PC-9 (cell line): ENCODE results near the gene TTC28. TPM values are rescaled to one million over a fixed set of nuclear protein-coding genes. Genes with fewer than 3 reads are reported as not detected.

Experiments used
- BruUV-seq: library from RNA; stranded (reverse); fragments of 400-500 nt; replicated peaks from 2 replicates; lab custom pipeline; 2021; lab: Mats Ljungman, UMichigan
- CTCF ChIA-PET: fragments of 300-600 bp; sonication (Branson Sonifier 250); formaldehyde crosslinking; loops from one replicate; lab custom pipeline; 2022; ENCODE audit warnings: antibody characterized with exemption; lab: Charles Lee
- POLR2A ChIA-PET: fragments of 300-600 bp; sonication (Branson Sonifier 250); formaldehyde crosslinking; loops from one replicate; lab custom pipeline; 2022; ENCODE audit warnings: antibody characterized with exemption; ENCODE audit not compliant: unreplicated experiment; lab: Charles Lee
- DNase-seq, 2 experiments: peaks; one replicate each; pipeline versions ENCODE4 v3.0.0 to v3.0.0-alpha.2; 2015 to 2022; ENCODE audit warnings: mixed read lengths in 1 of 2
- H2AFZ ChIP-seq: fragments of 200-600 bp; sonication (generic); 2 replicates; pipeline ENCODE4 v1.8.1; 2017; ENCODE audit warnings: antibody characterized with exemption
- H3F3A ChIP-seq: fragments of 200-600 bp; sonication (generic); 2 replicates; pipeline ENCODE4 v1.8.1; 2017; ENCODE audit warnings: antibody characterized with exemption, mild to moderate bottlenecking, low read depth; ENCODE audit not compliant: insufficient read depth
- H3K27ac ChIP-seq: fragments of 200-600 bp; sonication (generic); 2 replicates; pipeline ENCODE4 v1.6.1; 2016; ENCODE audit warnings: mixed run types
- H3K27me3 ChIP-seq: fragments of 200-600 bp; sonication (generic); 2 replicates; pipeline ENCODE4 v1.6.1; 2016; ENCODE audit warnings: low read depth, mixed run types; ENCODE audit not compliant: insufficient read depth
- H3K36me3 ChIP-seq: fragments of 200-600 bp; sonication (generic); 2 replicates; pipeline ENCODE4 v1.6.1; 2016; ENCODE audit warnings: low read depth, mixed run types
- H3K4me1 ChIP-seq: fragments of 200-600 bp; sonication (generic); replicated peaks from 2 replicates; pipeline ENCODE4 v1.6.1; 2016; ENCODE audit warnings: mixed run types; ENCODE audit not compliant: insufficient read depth
- H3K4me2 ChIP-seq: fragments of 200-600 bp; sonication (generic); 2 replicates; pipeline ENCODE4 v1.6.1; 2017; ENCODE audit warnings: mixed run types
- H3K4me3 ChIP-seq: fragments of 200-600 bp; sonication (generic); 2 replicates; pipeline ENCODE4 v1.6.1; 2016; ENCODE audit warnings: mixed run types
- H3K79me2 ChIP-seq: fragments of 200-600 bp; sonication (generic); 2 replicates; pipeline ENCODE4 v1.6.1; 2017; ENCODE audit warnings: low read depth, mixed run types
- H3K9me2 ChIP-seq: fragments of 200-600 bp; sonication (generic); 2 replicates; pipeline ENCODE4 v1.8.1; 2017; ENCODE audit warnings: mild to moderate bottlenecking; ENCODE audit not compliant: insufficient read depth
- H3K9me3 ChIP-seq: fragments of 200-600 bp; sonication (generic); 2 replicates; pipeline ENCODE4 v1.8.1; 2016; ENCODE audit warnings: low read depth; ENCODE audit not compliant: insufficient read depth
- H4K20me1 ChIP-seq: fragments of 200-600 bp; sonication (generic); 2 replicates; pipeline ENCODE4 v1.8.1; 2017; ENCODE audit not compliant: insufficient read depth
- CTCF ChIP-seq: fragments of 200-600 bp; sonication (generic); conservative IDR thresholded peaks from 2 replicates; pipeline ENCODE4 v1.6.1; 2017; ENCODE audit warnings: mixed run types, antibody characterized with exemption, mild to moderate bottlenecking, moderate library complexity
- EZH2 ChIP-seq: fragments of 200-600 bp; sonication (generic); IDR thresholded peaks from 2 replicates; pipeline ENCODE4 v1.8.0; 2017; ENCODE audit warnings: antibody characterized with exemption, low read depth
- intact Hi-C: fragments of 100-400 bp; cut with micrococcal nuclease; formaldehyde crosslinking; loops from one replicate; pipeline ENCODE4 v1.10.0; 2022; ENCODE audit not compliant: unreplicated experiment
- total RNA-seq: library from RNA; stranded (reverse); gene quantifications from 2 replicates; pipeline ENCODE4 v1.2.3, GENCODE V29; 2021

Gene TTC28
- total RNA-seq, 1 experiment from 2014 or later = 6.7 TPM

GRCh38 chr22:28411125-28411524 is 268.5 kb downstream of the TTC28 start:
- no peak overlapping the region for H2AFZ ChIP-seq
- POLR2A ChIA-PET = no interaction called here
- H3F3A ChIP-seq = no peaks in the 10 kb centered on the region
- DNase-seq = no peak
- BruUV-seq = no TSS peak
- TF ChIP-seq EZH2 (no peak), CTCF (no peak)
- H4K20me1 ChIP-seq = no peaks in the 10 kb centered on the region
- no peaks in the 10 kb centered on the region for H3K9me2 ChIP-seq
- H3K36me3 ChIP-seq = no peaks in the 10 kb centered on the region
- no peaks in the 10 kb centered on the region for H3K27me3 ChIP-seq
- H3K4me2 ChIP-seq = no peak overlapping the region
- intact Hi-C loops = no loop called here
- H3K79me2 ChIP-seq = no peaks in the 10 kb centered on the region
- H3K4me3 ChIP-seq = no peak overlapping the region
- no peak overlapping the region for H3K27ac ChIP-seq
- CTCF ChIA-PET = no interaction called here
- H3K4me1 ChIP-seq = no peaks in the 10 kb centered on the region
- no peaks in the 10 kb centered on the region for H3K9me3 ChIP-seq

DNA sequence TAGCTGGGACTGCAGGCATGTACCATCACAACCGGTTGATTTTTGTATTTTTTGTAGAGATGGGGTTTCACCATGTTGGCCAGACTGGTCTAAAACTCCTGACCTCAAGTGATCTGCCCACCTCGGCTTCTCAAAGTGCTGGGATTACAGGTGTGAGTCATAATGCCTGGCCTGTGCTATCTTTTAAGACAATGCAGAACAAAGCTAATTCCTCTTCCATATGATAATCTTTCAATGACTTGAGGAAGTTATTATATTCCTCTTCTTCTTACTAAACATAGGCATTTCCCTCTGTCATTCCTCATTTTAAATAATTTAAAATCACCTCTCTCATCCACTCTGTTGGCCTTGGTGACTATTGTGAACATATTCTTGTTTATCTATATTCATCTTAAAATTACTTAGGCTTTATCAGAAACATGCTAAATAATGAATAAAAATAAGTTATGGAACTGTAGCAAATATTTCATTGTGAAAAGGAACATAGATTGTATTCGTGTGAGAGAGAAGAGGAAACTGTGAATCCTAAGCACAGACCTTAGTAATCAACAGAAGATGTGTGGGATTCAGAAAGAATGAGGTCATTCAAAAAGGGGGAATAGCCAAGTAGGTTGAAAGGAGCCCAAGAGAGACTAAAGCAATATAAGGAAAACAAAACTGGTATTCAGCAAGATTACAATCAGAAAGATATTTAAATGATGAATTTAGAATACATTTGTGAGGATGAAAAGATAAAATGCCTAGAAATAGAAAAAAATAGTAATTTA is 269.4 kb downstream of the TTC28 start:
- no peak overlapping the region for H3K27ac ChIP-seq
- no peak for DNase-seq
- no peaks in the 10 kb centered on the region for H3K9me2 ChIP-seq
- POLR2A ChIA-PET = no interaction called here
- H3K4me3 ChIP-seq = no peak overlapping the region
- TF ChIP-seq CTCF = no peak
- TF ChIP-seq EZH2 = no peak
- H3K36me3 ChIP-seq = no peaks in the 10 kb centered on the region
- intact Hi-C loops = no loop called here
- no peaks in the 10 kb centered on the region for H3K9me3 ChIP-seq
- H3K79me2 ChIP-seq = no peaks in the 10 kb centered on the region
- no TSS peak for BruUV-seq
- H3K4me2 ChIP-seq = no peak overlapping the region
- no peaks in the 10 kb centered on the region for H3F3A ChIP-seq
- H2AFZ ChIP-seq = no peak overlapping the region
- H4K20me1 ChIP-seq = no peaks in the 10 kb centered on the region
- H3K4me1 ChIP-seq = no peaks in the 10 kb centered on the region
- CTCF ChIA-PET = no interaction called here
- H3K27me3 ChIP-seq = no peaks in the 10 kb centered on the region

DNA sequence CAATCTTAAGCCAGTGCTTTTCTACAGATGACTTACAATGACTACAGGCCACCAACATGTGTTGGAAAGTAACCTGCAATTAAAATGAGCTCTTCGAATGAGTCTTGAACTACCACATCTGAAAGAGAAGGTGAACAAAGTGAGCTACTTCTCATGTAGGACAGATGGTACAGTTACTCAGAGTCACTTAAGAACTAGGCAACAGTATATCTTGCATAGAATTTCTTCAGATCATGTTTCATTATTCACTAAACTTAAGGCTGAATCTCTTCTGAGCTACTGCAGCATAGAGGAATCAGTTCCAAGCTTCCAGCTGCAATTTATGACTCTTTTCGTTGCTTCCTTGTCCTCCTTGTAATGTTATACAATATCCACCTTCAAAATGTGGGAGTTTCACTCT is 270.9 kb downstream of the TTC28 start:
- H2AFZ ChIP-seq = no peak overlapping the region
- no peaks in the 10 kb centered on the region for H3K79me2 ChIP-seq
- H3K9me3 ChIP-seq = no peaks in the 10 kb centered on the region
- TF ChIP-seq EZH2 = no peak
- TF ChIP-seq CTCF = no peak
- no peak overlapping the region for H3K27ac ChIP-seq
- DNase-seq = no peak
- no peak overlapping the region for H3K4me2 ChIP-seq
- H3F3A ChIP-seq = no peaks in the 10 kb centered on the region
- intact Hi-C loops = no loop called here
- no peak overlapping the region for H3K4me3 ChIP-seq
- H3K4me1 ChIP-seq = no peaks in the 10 kb centered on the region
- POLR2A ChIA-PET = interaction anchor here (0.6 kb wide), 1 partner anchor 276 kb away, joined by 3 read pairs; no protein-coding TSS in a partner anchor
- H3K9me2 ChIP-seq = no peaks in the 10 kb centered on the region
- H3K27me3 ChIP-seq = no peaks in the 10 kb centered on the region
- BruUV-seq = no TSS peak
- CTCF ChIA-PET = no interaction called here
- no peaks in the 10 kb centered on the region for H4K20me1 ChIP-seq
- no peaks in the 10 kb centered on the region for H3K36me3 ChIP-seq
